GM21619 (cell line): Measurements from ENCODE around the gene HSPB9.
"Not testable (repeated sequence)": the region's sequence is repeated elsewhere in the genome, so short reads cannot be mapped to it uniquely, and the experiment has no call there.

Experiments used
- ATAC-seq: cut with Tn5 transposase; IDR thresholded peaks from one replicate; pipeline ENCODE4 v1.9.1; 2021; ENCODE audit not compliant: unreplicated experiment

Gene HSPB9

GRCh38 chr17:42118545-42118944 is 4.1 kb upstream of the HSPB9 start:
- ATAC-seq: no peak

- no peak for ATAC-seq
These were observed 3.3 kb upstream of the HSPB9 start for GRCh38 chr17:42119301-42119700.

- no peak for ATAC-seq
These were observed 2.3 kb upstream of the HSPB9 start for GRCh38 chr17:42120161-42120769.

GRCh38 chr17:42120770-42121769 is 1.5 kb upstream of the HSPB9 start, which contains the start of gene KAT2A:
Gene KAT2A (minus strand): TSS chr17:42121367. CDS start chr17:42121304, 63 bp downstream.
- no peak for ATAC-seq

- ATAC-seq: no peak
These were observed 1.7 kb downstream of the HSPB9 start for GRCh38 chr17:42124256-42124655.

- no peak for ATAC-seq
These were observed 3.0 kb downstream of the HSPB9 start for GRCh38 chr17:42125565-42125964.

- no peak for ATAC-seq
These were observed 4.2 kb downstream of the HSPB9 start for GRCh38 chr17:42126836-42127235.

- no peak for ATAC-seq
These were observed 4.8 kb downstream of the HSPB9 start for GRCh38 chr17:42127414-42127813.

GRCh38 chr17:42129109-42129837 is 6.7 kb downstream of the HSPB9 start:
- ATAC-seq: no peak

GRCh38 chr17:42130310-42130936 is 7.8 kb downstream of the HSPB9 start:
- no peak for ATAC-seq

- no peak for ATAC-seq
These were observed 8.6 kb downstream of the HSPB9 start for GRCh38 chr17:42131232-42131631.

- no peak for ATAC-seq
These were observed 9.4 kb downstream of the HSPB9 start for GRCh38 chr17:42131981-42132432.

- ATAC-seq: no peak
These were observed 10.3 kb downstream of the HSPB9 start for GRCh38 chr17:42132941-42133340.

- no peak for ATAC-seq
These were observed 10.9 kb downstream of the HSPB9 start for GRCh38 chr17:42133461-42134041.

GRCh38 chr17:42135151-42135550 is 12.5 kb downstream of the HSPB9 start:
- no peak for ATAC-seq

- ATAC-seq: no peak
These were observed 13.4 kb downstream of the HSPB9 start for GRCh38 chr17:42135664-42136653.

- ATAC-seq: no peak
These were observed 14.0 kb downstream of the HSPB9 start for GRCh38 chr17:42136654-42137051.

GRCh38 chr17:42138749-42139492 is 16.3 kb downstream of the HSPB9 start:
- no peak for ATAC-seq

GRCh38 chr17:42140690-42141089 is 18.1 kb downstream of the HSPB9 start:
- ATAC-seq: not testable (repeated sequence)
